Liver (tissue), 3 donors: ENCODE measurements around the gene PDE4D.

Experiments used
- GABPA ChIP-seq, 2 donors: IDR thresholded peaks in 1 of 2; conservative IDR thresholded peaks in 1 of 2; 2 replicates each; pipeline ENCODE4 v1.6.1; 2016; ENCODE audit warnings: antibody characterized with exemption in 2 of 2, mild to moderate bottlenecking in 1 of 2, moderate library complexity in 1 of 2
- JUND ChIP-seq, 2 donors: IDR thresholded peaks; 2 replicates each; pipeline ENCODE4 v1.6.1; 2016; ENCODE audit warnings: antibody characterized with exemption in 2 of 2
- SP1 ChIP-seq: IDR thresholded peaks from 2 replicates; pipeline ENCODE4 v1.6.1; 2018; ENCODE audit warnings: antibody characterized with exemption, mild to moderate bottlenecking
- TAF1 ChIP-seq: conservative IDR thresholded peaks from 2 replicates; pipeline ENCODE4 v1.6.1; 2016; ENCODE audit warnings: antibody characterized with exemption, mild to moderate bottlenecking
- TF ChIP-seq, protein P1 (sequence below): fragments of 150-350 bp; IDR thresholded peaks from 2 replicates; pipeline ENCODE4 v1.5.1; 2017; ENCODE audit warnings: improper control_type of control experiment, low read depth, low read length; ENCODE audit not compliant: missing input control
- TF ChIP-seq, protein P2 (sequence below): IDR thresholded peaks from 2 replicates; pipeline ENCODE4 v1.6.1; 2016; ENCODE audit warnings: antibody characterized with exemption
- TF ChIP-seq, protein P3 (sequence below): IDR thresholded peaks from 2 replicates; pipeline ENCODE4 v1.6.1; 2016; ENCODE audit warnings: antibody characterized with exemption
- TF ChIP-seq, protein P4 (sequence below): IDR thresholded peaks from 2 replicates; pipeline ENCODE4 v1.6.1; 2016; ENCODE audit warnings: antibody characterized with exemption, mild to moderate bottlenecking
- donor health status: healthy.
- donor health status: healthy.

DNA sequence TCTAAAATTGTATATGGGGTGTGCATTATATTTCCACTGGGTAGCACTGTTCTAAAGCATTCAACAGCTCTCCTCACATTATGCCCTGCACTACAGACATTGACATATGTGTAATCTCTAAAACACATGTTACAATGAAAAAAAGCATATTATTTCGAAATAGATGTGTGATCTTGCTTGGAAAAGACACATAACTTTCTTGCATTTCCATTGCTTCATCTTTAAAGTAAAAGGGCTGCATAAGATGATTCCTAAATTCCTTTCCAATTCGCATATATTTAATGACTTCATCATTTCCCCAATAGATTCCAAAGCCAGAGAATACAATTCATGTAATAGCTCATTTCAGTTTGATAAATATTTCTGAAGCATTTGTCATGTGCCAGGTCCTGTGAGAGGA, 566.9 kb downstream of the PDE4D start:
- TF ChIP-seq, protein P1, sequence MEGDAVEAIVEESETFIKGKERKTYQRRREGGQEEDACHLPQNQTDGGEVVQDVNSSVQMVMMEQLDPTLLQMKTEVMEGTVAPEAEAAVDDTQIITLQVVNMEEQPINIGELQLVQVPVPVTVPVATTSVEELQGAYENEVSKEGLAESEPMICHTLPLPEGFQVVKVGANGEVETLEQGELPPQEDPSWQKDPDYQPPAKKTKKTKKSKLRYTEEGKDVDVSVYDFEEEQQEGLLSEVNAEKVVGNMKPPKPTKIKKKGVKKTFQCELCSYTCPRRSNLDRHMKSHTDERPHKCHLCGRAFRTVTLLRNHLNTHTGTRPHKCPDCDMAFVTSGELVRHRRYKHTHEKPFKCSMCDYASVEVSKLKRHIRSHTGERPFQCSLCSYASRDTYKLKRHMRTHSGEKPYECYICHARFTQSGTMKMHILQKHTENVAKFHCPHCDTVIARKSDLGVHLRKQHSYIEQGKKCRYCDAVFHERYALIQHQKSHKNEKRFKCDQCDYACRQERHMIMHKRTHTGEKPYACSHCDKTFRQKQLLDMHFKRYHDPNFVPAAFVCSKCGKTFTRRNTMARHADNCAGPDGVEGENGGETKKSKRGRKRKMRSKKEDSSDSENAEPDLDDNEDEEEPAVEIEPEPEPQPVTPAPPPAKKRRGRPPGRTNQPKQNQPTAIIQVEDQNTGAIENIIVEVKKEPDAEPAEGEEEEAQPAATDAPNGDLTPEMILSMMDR: no peak
- TF ChIP-seq, protein P2, sequence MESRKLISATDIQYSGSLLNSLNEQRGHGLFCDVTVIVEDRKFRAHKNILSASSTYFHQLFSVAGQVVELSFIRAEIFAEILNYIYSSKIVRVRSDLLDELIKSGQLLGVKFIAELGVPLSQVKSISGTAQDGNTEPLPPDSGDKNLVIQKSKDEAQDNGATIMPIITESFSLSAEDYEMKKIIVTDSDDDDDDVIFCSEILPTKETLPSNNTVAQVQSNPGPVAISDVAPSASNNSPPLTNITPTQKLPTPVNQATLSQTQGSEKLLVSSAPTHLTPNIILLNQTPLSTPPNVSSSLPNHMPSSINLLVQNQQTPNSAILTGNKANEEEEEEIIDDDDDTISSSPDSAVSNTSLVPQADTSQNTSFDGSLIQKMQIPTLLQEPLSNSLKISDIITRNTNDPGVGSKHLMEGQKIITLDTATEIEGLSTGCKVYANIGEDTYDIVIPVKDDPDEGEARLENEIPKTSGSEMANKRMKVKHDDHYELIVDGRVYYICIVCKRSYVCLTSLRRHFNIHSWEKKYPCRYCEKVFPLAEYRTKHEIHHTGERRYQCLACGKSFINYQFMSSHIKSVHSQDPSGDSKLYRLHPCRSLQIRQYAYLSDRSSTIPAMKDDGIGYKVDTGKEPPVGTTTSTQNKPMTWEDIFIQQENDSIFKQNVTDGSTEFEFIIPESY: no peak
- TF ChIP-seq, protein P3, sequence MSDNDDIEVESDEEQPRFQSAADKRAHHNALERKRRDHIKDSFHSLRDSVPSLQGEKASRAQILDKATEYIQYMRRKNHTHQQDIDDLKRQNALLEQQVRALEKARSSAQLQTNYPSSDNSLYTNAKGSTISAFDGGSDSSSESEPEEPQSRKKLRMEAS: no peak
- TF ChIP-seq SP1 (no peak), GABPA (IDR thresholded peaks at IDR 0.05 in 1 of 2, conservative IDR thresholded peaks at IDR 0.05 in 1 of 2) (no peak), TAF1 (no peak), JUND (IDR thresholded peaks at IDR 0.05) (no peak)
- TF ChIP-seq, protein P4, sequence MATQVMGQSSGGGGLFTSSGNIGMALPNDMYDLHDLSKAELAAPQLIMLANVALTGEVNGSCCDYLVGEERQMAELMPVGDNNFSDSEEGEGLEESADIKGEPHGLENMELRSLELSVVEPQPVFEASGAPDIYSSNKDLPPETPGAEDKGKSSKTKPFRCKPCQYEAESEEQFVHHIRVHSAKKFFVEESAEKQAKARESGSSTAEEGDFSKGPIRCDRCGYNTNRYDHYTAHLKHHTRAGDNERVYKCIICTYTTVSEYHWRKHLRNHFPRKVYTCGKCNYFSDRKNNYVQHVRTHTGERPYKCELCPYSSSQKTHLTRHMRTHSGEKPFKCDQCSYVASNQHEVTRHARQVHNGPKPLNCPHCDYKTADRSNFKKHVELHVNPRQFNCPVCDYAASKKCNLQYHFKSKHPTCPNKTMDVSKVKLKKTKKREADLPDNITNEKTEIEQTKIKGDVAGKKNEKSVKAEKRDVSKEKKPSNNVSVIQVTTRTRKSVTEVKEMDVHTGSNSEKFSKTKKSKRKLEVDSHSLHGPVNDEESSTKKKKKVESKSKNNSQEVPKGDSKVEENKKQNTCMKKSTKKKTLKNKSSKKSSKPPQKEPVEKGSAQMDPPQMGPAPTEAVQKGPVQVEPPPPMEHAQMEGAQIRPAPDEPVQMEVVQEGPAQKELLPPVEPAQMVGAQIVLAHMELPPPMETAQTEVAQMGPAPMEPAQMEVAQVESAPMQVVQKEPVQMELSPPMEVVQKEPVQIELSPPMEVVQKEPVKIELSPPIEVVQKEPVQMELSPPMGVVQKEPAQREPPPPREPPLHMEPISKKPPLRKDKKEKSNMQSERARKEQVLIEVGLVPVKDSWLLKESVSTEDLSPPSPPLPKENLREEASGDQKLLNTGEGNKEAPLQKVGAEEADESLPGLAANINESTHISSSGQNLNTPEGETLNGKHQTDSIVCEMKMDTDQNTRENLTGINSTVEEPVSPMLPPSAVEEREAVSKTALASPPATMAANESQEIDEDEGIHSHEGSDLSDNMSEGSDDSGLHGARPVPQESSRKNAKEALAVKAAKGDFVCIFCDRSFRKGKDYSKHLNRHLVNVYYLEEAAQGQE: no peak
